Activated T-cell treated with anti-CD3 and anti-CD28 coated beads, Interleukin-2, amount 50 U/mL, for 72 hours (primary cell): ENCODE results near the gene PPIL1. TPM values are rescaled to one million over a fixed set of nuclear protein-coding genes. Genes with fewer than 3 reads are reported as not detected.
"Not testable (repeated sequence)": the region's sequence is repeated elsewhere in the genome, so short reads cannot be mapped to it uniquely, and the experiment has no call there.

Source experiments
- ATAC-seq, 2 donors: fragments of 150-1000 bp; cut with Tn5 transposase; replicated peaks in 1 of 2; 2 replicates each; pipeline ENCODE4 v1.10.0; 2021; ENCODE audit warnings: moderate library complexity in 2 of 2, mild to moderate bottlenecking in 1 of 2
- DNase-seq, 2 donors: peaks; one replicate each; pipeline ENCODE4 v3.0.0; 2021 to 2022; ENCODE audit warnings: mixed read lengths in 1 of 2
- H3K27ac Mint-ChIP-seq: one replicate; pipeline ENCODE4 v1.8.0; 2022; ENCODE audit warnings: mild to moderate bottlenecking, moderate library complexity, mixed read lengths
- H3K27me3 Mint-ChIP-seq: one replicate; pipeline ENCODE4 v1.8.0; 2022; ENCODE audit warnings: low read depth, mixed read lengths
- H3K36me3 Mint-ChIP-seq, 2 donors: one replicate each; pipeline ENCODE4 v1.8.0; 2022; ENCODE audit warnings: mixed read lengths in 2 of 2, mild to moderate bottlenecking in 1 of 2; ENCODE audit not compliant: insufficient read depth in 2 of 2
- H3K4me1 Mint-ChIP-seq: one replicate; pipeline ENCODE4 v1.8.0; 2022; ENCODE audit warnings: low read depth, mixed read lengths
- H3K4me3 Mint-ChIP-seq, 2 donors: one replicate each; pipeline ENCODE4 v1.8.0; 2022; ENCODE audit warnings: mild to moderate bottlenecking in 2 of 2, mixed read lengths in 2 of 2, moderate library complexity in 2 of 2
- H3K9me3 Mint-ChIP-seq, 2 donors: one replicate each; pipeline ENCODE4 v1.8.0; 2022; ENCODE audit warnings: mixed read lengths in 2 of 2
- total RNA-seq, 2 donors: library from RNA; stranded (reverse); gene quantifications; one replicate each; pipeline ENCODE4 v1.2.3, GENCODE V29; 2022

The PPIL1 gene
- total RNA-seq, 2 donors from 2014 or later: 32.6 to 43.0 TPM

- Mint-ChIP-seq H3K4me3 (no peak overlapping the region), H3K9me3 (no peaks in the 10 kb centered on the region), H3K36me3 (no peaks in the 10 kb centered on the region), H3K4me1 (no peaks in the 10 kb centered on the region), H3K27ac (no peak overlapping the region), H3K27me3 (no peaks in the 10 kb centered on the region)
- ATAC-seq (peak in 1 of 2 donors; percentile 23), DNase-seq (no peak)
These were observed 52.8 kb downstream of the PPIL1 start for GRCh38 chr6:36821581-36822335.

DNA sequence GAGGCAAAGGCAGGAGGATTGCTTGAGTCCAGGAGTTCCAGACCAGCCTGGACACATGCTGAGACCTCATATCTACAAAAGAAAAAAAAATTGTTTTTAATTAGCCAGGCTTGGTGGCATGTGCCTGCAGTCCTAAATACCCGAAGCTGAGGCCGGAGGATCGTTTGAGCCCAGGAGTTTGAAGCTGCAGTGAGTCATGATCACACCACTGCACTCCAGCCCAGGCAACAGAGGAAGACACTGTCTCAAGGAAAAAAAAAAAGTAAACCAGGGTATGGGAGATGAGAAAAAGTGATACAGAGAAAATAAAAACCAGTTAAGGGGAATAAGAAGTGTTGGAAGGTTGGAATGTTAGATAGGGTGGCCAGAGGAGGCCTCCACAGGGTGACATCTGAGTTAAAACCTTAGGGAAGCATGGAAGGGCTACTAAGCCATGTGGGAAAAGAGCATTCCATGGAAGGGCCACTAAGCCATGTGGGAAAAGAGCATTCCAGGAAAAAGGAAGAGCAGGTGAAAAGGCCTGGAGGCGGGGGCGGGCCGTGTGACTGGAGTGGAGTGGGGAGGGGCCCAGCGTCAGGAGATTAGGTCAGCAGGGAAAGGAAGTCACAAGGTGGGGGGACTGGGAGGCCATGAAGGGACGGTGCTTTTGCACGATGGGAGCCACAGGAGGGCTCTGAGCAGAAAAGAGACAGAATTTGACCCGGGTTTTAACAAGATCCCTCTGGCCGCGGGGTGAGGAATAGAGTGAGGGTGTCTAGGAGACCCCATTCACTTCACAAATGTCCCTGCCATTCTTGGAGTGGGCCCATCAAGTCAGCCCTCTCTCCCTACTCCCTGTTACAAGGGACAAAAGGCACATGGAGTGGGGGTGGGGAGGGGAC, 53.7 kb downstream of the PPIL1 start:
- H3K4me1 Mint-ChIP-seq: no peaks in the 10 kb centered on the region
- H3K36me3 Mint-ChIP-seq: no peaks in the 10 kb centered on the region
- H3K4me3 Mint-ChIP-seq: no peak overlapping the region
- no peaks in the 10 kb centered on the region for H3K9me3 Mint-ChIP-seq
- no peak overlapping the region for H3K27ac Mint-ChIP-seq
- DNase-seq (no peak), ATAC-seq (no peak)
- no peaks in the 10 kb centered on the region for H3K27me3 Mint-ChIP-seq

DNA sequence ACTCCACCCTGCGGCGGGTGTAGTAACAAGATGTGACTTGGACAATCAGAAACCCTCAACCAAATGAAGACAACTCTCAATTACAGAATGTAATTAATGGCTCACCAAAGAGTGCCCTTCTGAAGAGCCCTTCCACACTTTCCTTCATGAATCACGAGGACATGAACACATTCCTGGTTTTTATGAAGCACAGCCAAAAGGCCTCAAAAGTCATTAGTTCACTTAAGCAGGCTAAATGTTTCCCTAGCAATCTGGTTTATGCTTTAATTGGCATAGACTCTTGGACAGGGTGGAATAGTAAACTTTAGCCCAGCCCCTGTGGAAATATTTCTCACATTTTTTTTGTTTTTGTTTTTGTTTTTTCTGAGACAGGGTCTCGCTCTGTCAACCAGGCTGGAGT, 55.8 kb downstream of the PPIL1 start:
- Mint-ChIP-seq H3K4me3 (no peak overlapping the region), H3K36me3 (no peaks in the 10 kb centered on the region), H3K4me1 (no peaks in the 10 kb centered on the region), H3K27ac (no peak overlapping the region), H3K9me3 (no peaks in the 10 kb centered on the region), H3K27me3 (no peaks in the 10 kb centered on the region)
- no peak for ATAC-seq
- no peak for DNase-seq

DNA sequence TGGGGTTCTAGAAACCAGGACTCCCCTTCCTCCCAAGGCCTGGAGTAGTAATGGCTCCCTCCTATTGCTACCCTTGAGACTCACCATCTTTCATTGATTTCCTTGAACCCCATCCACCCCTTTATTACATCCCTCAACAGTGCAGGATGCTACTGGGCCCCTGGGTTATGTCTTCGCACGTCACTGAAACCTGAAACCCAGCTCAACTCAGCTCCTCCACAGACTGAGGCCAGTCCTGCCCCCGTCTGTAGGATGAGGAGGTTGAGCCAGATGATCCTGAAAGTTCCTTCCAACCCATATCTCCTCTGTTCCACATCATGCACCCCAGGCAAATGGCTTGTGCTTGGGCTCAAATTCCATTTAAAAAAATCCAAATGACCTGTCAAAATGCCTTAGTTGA, 56.8 kb downstream of the PPIL1 start:
- Mint-ChIP-seq H3K27ac (no peak overlapping the region), H3K9me3 (no peaks in the 10 kb centered on the region), H3K4me1 (no peaks in the 10 kb centered on the region), H3K4me3 (no peak overlapping the region), H3K36me3 (no peaks in the 10 kb centered on the region), H3K27me3 (no peaks in the 10 kb centered on the region)
- no peak for ATAC-seq
- DNase-seq: no peak

DNA sequence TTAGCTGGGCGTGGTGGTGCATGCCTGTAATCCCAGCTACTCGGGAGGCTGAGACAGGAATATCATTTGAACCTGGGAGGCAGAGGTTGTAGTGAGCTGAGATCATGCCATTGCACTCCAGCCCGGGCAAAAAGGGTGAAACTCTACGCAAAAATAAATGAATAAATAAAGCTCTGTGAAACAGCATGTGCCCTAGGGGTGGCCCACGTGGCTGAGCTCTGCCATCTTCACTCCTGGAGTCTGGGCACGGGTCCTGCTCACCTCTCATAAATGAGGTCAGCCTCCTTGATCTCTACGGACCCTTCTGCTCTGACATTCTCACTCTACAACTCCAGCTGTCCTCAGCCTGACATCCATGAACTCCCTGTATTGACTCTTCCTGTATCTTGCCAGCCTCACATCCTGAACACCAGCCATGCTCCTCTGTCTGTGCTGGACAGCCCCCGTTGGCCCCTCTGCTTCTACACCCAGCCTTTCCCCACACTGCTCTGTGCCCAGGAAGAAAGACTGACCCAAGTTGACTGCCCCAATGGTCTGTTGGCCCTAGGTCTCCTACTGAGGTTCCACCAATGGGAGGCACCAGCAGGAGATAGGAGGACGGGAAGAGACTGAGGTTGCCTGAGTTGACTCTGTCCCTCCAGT, 57.3 kb downstream of the PPIL1 start:
- H3K4me3 Mint-ChIP-seq: no peak overlapping the region
- ATAC-seq (no peak), DNase-seq (no peak)

GRCh38 chr6:36815962-36816735, 58.5 kb downstream of the PPIL1 start:
- H3K9me3 Mint-ChIP-seq: no peaks in the 10 kb centered on the region
- no peak overlapping the region for H3K27ac Mint-ChIP-seq
- no peaks in the 10 kb centered on the region for H3K36me3 Mint-ChIP-seq
- H3K4me3 Mint-ChIP-seq: no peak overlapping the region
- no peaks in the 10 kb centered on the region for H3K4me1 Mint-ChIP-seq
- ATAC-seq: no peak
- DNase-seq: no peak
- H3K27me3 Mint-ChIP-seq: no peaks in the 10 kb centered on the region

More for the DNA sequence above, 57.3 kb downstream of the PPIL1 start:
- Mint-ChIP-seq H3K27me3 (no peaks in the 10 kb centered on the region), H3K4me1 (no peaks in the 10 kb centered on the region), H3K27ac (no peak overlapping the region), H3K9me3 (no peaks in the 10 kb centered on the region), H3K36me3 (no peaks in the 10 kb centered on the region)

DNA sequence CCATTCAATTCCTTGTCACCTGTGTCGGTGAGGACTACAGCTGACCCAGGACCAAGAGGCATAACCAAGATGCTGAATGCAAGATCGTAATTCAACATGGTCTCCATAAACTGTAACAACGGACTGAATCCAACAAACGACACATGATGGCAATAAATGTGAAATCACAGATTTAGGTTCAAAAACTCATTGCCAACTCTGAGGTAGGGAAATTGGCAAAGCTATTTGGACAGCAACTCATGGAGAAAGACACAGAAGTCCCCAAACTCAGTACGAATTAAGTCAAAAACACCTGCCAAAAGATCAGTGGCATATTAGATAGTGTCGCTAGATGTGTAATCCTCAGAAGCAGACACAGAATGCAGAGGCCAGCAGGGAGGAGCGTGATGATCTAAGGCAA, 60.4 kb downstream of the PPIL1 start:
- no peak overlapping the region for H3K27ac Mint-ChIP-seq
- H3K4me3 Mint-ChIP-seq: no peak overlapping the region
- H3K9me3 Mint-ChIP-seq: no peaks in the 10 kb centered on the region
- DNase-seq (no peak), ATAC-seq (no peak)
- H3K27me3 Mint-ChIP-seq: no peaks in the 10 kb centered on the region
- H3K36me3 Mint-ChIP-seq: no peaks in the 10 kb centered on the region
- no peaks in the 10 kb centered on the region for H3K4me1 Mint-ChIP-seq

DNA sequence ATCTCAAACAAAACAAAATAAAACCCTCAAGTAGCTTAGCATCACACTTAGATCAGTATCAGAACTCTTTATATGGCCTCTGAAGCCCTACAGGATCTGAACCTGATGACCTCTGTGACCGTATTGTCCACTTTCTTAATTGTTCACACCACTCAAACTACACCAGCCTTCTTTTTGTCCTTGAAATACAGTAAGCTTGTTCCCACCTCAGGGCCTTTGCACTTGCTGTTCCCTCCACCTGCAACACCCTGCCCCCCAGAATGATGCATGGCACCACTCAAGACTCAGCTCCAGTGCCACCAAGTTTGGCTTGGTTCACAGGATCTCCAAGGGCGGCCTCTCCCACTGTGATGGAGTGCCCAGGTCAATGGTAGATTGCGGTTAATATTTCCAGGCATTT, 61.1 kb downstream of the PPIL1 start:
- no peak for DNase-seq
- Mint-ChIP-seq H3K27me3 (no peaks in the 10 kb centered on the region), H3K36me3 (no peaks in the 10 kb centered on the region), H3K4me1 (no peaks in the 10 kb centered on the region), H3K4me3 (no peak overlapping the region), H3K27ac (no peak overlapping the region), H3K9me3 (no peaks in the 10 kb centered on the region)
- no peak for ATAC-seq

GRCh38 chr6:36813047-36813446, 61.6 kb downstream of the PPIL1 start:
- not testable (repeated sequence) for H3K9me3 Mint-ChIP-seq, H3K36me3 Mint-ChIP-seq, H3K27me3 Mint-ChIP-seq, H3K27ac Mint-ChIP-seq, DNase-seq, H3K4me1 Mint-ChIP-seq, ATAC-seq, H3K4me3 Mint-ChIP-seq

DNA sequence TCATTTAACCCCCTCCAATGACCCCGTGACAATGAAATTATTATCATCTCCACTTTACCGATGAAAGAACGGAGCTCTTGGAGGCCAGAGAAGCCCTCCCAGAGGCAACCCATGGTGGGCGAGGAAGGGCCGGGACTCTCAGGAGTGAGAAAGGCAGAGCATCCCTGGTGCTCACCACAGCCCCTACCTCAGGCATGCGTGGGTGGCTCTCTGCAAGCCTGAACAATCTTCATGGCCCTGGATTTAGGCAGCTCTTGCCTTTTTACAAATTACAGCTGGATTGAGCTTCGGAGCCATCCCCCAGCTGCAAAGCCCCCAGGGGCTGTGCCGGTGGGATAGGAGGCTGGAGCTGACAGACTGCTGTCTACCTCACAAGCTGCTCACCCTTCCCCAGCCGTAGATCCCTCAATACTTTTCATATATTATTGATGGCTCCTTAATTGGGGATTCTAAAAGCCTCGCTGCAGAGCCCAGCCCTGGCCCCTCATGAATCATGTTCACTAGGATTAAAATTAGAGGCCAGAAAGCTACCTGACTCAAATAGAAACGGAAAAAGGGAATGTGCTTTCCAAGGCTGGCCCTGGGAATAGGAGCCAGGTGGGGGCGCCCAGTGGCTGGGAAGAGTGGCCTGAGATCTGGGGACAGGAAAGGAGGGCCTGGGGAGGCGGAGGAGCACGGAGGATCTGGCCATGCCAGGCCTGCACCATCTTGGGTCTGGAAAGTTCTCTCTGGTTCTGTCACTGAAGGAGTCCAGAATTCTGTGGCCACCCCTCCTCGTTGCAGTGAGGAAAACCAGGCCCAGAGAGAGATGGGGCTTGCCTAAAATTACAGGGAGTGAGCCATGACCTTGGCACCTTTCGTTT, 64.4 kb downstream of the PPIL1 start:
- Mint-ChIP-seq H3K4me1 (no peaks in the 10 kb centered on the region), H3K27ac (no peak overlapping the region), H3K4me3 (no peak overlapping the region), H3K36me3 (no peaks in the 10 kb centered on the region), H3K27me3 (peaks cover 6% of the 10 kb centered on the region), H3K9me3 (no peaks in the 10 kb centered on the region)
- DNase-seq (no peak), ATAC-seq (no peak)

GRCh38 chr6:36809156-36809555, 65.4 kb downstream of the PPIL1 start:
- no peak overlapping the region for H3K27ac Mint-ChIP-seq
- no peaks in the 10 kb centered on the region for H3K36me3 Mint-ChIP-seq
- DNase-seq (no peak), ATAC-seq (no peak)
- no peaks in the 10 kb centered on the region for H3K9me3 Mint-ChIP-seq
- no peaks in the 10 kb centered on the region for H3K4me1 Mint-ChIP-seq
- peaks cover 12% of the 10 kb centered on the region for H3K27me3 Mint-ChIP-seq
- no peak overlapping the region for H3K4me3 Mint-ChIP-seq

DNA sequence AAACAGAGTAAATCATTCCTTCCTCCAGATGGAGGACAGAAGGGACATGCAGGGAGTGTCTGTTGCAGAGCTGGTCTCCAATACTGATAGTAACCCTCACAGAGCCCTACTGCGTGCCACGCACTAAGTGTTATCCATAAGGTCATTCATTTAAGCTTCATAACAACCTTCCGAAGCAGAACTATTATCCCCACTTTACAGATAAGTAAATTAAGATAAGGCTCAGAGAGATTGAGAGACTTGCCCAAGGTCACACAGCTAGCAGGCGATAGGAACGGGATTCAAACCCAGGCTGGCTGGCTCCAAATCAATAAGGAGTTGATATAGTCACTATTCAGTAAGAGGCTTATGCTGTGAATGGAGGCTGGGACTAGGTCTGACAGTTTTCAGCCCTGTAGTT, 66.0 kb downstream of the PPIL1 start:
- no peaks in the 10 kb centered on the region for H3K9me3 Mint-ChIP-seq
- H3K4me3 Mint-ChIP-seq: no peak overlapping the region
- no peaks in the 10 kb centered on the region for H3K36me3 Mint-ChIP-seq
- H3K27ac Mint-ChIP-seq: no peak overlapping the region
- DNase-seq (no peak), ATAC-seq (no peak)
- peaks cover 12% of the 10 kb centered on the region for H3K27me3 Mint-ChIP-seq
- no peaks in the 10 kb centered on the region for H3K4me1 Mint-ChIP-seq
